ENCODE measurements around the gene DOCK10.

DNA sequence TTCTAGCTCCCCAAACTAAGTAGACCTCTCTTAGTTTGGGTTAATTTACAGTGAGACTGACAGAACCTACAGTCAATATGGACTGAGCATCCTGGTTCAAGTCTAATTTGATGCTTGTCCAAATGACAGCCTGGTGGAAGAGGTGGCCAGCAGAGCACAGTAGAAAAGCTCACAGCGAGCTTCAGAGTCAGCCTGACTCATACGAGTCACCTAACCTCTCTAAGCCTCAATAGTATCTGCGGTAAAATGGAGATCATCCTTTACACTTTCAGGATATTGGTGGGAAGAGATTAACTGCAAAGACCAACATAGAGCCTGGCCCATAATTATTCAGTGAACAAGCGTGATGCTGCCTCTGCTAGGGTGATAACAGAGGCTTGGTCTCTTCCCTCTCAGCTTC, 54.5 kb downstream of the DOCK10 start:
- TF ChIP-seq, protein P1, sequence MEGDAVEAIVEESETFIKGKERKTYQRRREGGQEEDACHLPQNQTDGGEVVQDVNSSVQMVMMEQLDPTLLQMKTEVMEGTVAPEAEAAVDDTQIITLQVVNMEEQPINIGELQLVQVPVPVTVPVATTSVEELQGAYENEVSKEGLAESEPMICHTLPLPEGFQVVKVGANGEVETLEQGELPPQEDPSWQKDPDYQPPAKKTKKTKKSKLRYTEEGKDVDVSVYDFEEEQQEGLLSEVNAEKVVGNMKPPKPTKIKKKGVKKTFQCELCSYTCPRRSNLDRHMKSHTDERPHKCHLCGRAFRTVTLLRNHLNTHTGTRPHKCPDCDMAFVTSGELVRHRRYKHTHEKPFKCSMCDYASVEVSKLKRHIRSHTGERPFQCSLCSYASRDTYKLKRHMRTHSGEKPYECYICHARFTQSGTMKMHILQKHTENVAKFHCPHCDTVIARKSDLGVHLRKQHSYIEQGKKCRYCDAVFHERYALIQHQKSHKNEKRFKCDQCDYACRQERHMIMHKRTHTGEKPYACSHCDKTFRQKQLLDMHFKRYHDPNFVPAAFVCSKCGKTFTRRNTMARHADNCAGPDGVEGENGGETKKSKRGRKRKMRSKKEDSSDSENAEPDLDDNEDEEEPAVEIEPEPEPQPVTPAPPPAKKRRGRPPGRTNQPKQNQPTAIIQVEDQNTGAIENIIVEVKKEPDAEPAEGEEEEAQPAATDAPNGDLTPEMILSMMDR (IDR thresholded peaks at IDR 0.05): no peak
- TF ChIP-seq POLR2A (IDR thresholded peaks at IDR 0.05): no peak
